GM12801 (cell line): ENCODE data around the gene GIGYF2.

Experiments
- TF ChIP-seq, protein P1 (sequence below): IDR thresholded peaks from one replicate; pipeline ENCODE4 v1.5.1; 2011; ENCODE audit warnings: control low read depth; ENCODE audit not compliant: insufficient read length; ENCODE audit errors: extremely low read depth

Gene GIGYF2

DNA sequence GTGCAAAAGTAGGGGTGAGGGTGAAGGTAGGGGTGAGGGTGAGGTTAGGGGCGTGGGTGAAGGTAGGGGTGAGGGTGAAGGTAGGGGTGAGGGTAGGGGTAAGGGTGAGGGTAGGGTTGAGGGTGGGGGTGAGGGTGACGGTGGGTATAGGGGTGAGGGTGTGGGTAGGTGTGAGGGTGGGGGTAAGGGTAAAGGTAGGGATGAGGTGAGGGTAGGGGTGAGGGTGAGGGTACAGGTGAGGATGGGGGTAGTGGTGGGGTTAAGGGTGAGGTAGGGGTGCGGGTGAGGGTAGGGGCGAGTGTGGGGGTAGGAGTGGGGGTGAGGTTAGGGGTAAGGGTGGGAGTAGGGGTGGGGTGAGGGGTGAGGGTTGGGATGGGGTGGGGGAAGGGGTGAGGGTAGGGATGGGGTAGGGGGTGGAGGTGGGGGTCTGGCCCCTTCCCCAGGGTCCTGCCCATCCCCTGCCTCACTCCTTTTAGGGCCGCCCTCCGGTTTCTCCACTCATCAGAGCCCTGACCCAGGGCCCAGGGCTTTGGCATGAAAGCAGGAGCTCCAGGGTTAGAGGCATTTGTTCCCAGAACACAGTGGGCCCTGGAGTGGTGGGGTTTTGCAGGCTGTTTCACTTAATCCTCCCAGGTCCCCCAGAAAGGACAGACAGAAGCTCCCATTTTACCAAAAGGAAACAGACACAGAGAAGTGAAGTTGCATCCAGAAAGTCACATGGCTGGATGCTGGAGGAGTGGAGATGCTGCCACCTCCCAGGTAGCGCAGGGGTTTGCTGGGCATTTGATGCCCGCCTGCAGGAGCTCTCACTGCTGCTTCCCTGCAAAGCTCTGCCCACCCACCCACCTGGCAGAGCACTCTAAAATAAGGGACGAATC, 199.8 kb downstream of the GIGYF2 start:
- TF ChIP-seq, protein P1, sequence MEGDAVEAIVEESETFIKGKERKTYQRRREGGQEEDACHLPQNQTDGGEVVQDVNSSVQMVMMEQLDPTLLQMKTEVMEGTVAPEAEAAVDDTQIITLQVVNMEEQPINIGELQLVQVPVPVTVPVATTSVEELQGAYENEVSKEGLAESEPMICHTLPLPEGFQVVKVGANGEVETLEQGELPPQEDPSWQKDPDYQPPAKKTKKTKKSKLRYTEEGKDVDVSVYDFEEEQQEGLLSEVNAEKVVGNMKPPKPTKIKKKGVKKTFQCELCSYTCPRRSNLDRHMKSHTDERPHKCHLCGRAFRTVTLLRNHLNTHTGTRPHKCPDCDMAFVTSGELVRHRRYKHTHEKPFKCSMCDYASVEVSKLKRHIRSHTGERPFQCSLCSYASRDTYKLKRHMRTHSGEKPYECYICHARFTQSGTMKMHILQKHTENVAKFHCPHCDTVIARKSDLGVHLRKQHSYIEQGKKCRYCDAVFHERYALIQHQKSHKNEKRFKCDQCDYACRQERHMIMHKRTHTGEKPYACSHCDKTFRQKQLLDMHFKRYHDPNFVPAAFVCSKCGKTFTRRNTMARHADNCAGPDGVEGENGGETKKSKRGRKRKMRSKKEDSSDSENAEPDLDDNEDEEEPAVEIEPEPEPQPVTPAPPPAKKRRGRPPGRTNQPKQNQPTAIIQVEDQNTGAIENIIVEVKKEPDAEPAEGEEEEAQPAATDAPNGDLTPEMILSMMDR, result no peak

DNA sequence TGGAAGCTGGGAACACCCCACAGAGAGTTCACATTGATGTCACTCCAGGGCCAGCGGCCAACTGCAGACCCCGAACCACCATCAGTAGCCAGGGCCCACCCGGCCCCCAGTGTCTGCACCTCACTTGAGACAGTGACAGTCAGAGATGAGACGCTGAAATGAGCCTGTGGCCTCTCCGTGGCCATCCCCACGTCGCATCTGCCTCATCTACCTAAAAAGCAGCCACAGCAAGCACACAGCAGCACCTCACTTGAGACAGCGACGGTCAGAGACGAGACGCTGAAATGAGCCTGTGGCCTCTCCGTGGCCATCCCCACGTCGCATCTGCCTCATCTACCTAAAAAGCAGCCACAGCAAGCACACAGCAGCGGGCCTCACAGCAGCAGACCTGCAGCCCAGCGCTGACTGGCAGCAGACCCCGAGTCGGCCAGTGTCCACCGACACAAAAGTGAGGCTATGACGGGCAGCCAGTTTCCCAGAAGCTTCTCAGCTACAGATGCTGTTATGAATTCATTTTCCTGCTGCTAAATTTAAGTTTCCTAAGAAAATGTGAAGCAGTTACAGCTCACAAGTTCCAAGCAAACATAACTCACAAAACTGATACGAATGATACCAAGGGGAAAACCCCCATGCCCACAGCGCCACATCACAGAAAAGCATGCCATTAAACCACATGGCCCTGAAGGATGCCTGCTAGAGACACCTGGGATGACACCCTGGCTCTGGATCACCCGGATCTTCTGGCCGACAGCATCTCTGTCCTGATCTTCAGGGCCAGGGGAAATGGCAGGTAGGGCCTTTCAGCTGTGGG, 200.7 kb downstream of the GIGYF2 start:
- TF ChIP-seq, protein P1, result no peak

DNA sequence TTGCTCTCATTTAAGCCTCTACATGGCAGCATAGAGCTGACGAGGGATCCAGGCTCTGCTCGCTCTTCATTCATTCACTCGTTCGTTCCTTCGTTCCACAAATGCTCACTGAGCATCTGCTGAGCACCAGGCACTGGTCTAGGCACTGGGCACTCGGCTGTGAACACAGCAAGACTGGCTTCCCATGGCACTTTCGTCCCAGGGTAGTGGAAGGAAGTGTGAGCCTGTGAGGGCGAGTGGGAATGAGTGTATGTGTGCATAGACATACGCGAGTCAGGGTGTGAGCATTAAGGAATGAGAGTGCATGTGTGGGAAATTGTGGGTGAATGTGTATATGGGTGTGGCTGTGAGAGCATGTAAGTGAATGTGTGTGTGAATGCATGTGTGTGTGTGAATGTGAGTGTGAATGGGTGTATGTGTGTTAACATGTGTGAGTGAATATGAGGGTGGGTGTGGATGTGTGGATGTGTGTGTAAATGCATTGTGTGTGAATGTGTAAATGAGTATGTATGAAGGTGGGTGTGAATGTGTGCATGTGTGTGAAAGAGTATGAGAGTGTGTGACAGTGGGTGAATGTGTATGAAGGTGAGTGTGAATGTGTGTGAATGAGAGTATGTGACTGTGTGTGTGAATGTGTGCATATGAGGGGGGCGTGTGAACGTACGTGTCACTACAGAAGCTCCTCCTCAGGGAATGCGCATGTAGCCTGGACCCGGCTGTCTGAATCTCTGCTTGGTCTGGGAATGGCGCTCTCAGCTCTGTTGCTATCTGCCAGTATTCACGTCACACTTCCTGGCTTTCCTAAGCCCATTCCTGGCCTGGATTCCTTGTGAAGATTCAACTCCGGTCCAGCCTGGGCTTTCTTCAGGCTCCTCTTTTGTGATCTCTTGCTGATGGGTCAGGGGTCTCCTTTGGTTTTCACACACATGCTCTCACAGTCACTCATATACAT, 201.7 kb downstream of the GIGYF2 start:
- TF ChIP-seq, protein P1, result no peak

- TF ChIP-seq, protein P1, result no peak
These were observed 203.9 kb downstream of the GIGYF2 start for GRCh38 chr2:232900811-232901735.

- TF ChIP-seq, protein P1, result no peak
These were observed 204.8 kb downstream of the GIGYF2 start for GRCh38 chr2:232901736-232902578.

GRCh38 chr2:232903989-232904388, 206.9 kb downstream of the GIGYF2 start:
- TF ChIP-seq, protein P1, result no peak
